HG03558 (cell line): ENCODE measurements around the gene TADA1.

ENCODE experiments used
- ATAC-seq: cut with Tn5 transposase; IDR thresholded peaks from one replicate; pipeline ENCODE4 v1.9.1; 2021; ENCODE audit warnings: moderate number of reproducible peaks; ENCODE audit not compliant: unreplicated experiment; ENCODE audit errors: extremely low read depth

TADA1 gene, protein sequence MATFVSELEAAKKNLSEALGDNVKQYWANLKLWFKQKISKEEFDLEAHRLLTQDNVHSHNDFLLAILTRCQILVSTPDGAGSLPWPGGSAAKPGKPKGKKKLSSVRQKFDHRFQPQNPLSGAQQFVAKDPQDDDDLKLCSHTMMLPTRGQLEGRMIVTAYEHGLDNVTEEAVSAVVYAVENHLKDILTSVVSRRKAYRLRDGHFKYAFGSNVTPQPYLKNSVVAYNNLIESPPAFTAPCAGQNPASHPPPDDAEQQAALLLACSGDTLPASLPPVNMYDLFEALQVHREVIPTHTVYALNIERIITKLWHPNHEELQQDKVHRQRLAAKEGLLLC

DNA sequence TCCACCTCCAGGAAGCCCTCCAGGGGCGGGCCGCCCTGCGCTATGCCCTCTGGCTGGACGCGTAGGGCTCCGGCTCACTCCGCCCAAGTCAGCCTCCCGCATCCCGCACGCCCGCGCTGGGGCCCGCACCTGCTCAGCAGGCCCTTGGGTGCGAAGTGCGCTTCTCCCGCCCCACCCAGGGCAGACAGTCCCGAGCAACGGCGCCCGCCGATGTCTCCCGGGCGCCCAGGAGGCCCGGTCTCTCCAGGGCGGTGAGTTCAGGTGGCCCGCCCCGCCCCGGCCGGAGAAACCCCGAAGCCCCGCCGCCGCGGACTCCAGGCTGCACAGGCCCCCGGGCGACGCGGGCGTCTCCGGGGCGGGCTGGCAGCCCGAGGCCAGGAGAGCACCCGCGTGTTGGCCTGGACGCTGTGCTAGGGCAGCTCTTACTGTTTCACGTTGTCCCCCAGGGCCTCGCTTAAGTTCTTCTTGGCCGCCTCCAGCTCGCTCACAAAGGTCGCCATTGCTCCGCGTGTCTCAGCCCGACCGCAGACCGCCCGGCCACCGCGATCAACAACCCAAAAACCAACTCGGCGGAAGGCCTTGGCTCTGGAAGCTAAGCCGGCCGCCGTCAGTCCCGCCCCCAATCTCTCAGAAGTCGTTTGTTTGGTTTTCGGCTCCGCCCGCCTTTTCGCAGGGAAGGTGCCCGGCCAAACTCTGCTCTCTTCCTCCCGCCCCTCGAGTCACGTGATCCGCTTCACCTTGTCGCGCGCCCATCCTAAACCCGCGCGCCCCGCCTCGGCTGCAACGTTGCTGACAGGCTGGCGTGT lies at the start of gene TADA1:
Gene TADA1 (minus strand): TSS at position 531 of the 806 bp plus-strand sequence. CDS start 31 bp downstream, at position 500.
- peak; percentile 83 for ATAC-seq

DNA sequence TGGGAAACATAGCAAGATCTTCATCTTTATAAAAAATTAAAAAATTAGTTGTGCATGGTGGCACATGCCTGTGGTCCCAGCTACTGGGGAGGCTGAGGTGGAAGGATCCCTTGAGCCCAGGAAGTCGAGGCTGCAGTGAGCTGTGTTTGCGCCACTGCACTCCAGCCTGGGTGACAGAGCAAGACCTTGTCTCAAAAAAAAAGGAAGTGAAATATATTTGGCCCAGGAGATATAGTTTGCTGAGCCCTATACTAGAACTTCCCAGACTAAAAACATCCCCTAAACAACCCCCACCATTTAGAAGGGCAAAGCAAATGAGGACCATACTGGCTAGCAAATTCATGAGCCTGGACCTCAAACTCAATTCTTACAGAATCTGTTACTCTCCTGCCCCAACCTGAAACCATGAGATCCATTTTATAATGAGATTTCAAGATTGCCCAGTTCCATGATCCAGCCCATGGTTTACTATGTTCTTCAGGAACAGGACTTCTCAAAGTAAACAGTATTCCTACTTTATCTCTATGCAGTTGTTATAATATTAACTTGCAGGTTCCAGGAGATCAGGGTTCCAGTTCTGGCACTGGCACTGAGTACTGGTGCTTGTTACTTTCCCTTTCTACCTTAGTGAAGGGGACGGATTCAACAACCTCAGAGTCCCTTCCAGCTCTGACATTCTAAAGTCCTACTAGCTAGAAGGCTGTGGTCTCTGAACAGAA lies 48.9 kb upstream of the TADA1 start:
- peak; percentile 72 for ATAC-seq

DNA sequence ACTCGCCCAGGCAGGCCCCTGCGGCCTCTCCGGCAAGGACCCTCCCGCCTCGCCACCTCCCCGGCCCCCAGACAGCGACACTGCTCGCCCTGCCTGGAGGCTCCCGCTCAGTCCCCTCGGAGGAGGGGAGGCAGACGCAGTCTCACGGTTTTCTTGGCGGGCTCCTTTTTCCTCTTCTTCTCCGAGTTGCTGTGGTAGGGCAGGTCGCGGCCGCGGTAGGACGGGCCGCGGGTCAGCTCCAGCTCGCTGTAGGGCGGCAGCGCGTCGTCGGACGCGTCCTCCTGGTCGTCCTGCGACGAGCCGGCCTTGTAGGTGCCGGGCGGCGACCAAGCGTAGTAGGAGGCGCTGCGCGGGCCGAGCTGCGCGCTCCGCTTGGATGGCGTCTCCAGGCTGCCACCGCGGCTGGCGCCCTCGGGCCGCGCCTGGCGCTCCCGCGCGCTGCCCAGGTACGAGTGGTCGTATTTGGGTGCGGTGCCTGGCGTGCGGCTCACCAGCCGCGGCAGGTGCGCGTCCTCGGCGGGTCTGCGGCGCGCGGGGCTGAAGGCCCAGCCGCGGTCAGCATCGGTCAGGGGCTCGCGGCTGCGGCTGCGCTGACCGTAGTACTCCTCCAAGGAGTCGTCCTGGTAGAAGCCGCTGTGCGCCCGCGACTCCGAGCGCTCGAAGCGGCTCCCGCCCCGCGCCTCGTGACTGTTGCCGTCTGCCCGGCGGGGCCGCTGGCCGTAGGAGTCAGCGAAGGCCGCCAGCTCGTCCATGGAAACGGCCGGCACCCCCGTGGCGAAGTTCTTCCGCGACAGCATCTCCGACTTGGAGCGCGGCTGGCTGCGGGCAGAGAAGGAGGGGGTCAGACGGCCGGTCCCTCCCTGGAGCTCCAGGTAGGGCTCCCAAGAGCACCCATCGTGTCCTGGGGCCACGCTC lies 44.8 kb upstream of the TADA1 start:
- no peak for ATAC-seq

DNA sequence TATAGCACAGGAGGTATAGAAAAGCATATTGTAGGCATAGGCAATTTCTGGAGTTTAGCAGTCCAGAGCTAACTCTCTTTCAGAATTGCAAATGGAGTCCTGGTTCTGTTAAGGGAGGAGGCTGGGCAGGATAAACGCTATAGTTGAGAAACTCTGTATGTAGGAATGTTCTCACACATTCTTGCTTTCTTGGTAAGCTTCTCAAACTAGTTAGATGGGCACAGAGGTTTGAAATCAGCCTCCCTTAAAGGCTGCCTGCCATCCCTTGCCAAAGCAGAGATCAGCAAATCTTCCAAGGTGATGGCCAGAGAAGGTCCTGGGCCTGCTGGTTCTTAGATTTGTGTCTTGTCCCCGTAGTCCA lies 42.9 kb upstream of the TADA1 start:
- ATAC-seq = no peak

DNA sequence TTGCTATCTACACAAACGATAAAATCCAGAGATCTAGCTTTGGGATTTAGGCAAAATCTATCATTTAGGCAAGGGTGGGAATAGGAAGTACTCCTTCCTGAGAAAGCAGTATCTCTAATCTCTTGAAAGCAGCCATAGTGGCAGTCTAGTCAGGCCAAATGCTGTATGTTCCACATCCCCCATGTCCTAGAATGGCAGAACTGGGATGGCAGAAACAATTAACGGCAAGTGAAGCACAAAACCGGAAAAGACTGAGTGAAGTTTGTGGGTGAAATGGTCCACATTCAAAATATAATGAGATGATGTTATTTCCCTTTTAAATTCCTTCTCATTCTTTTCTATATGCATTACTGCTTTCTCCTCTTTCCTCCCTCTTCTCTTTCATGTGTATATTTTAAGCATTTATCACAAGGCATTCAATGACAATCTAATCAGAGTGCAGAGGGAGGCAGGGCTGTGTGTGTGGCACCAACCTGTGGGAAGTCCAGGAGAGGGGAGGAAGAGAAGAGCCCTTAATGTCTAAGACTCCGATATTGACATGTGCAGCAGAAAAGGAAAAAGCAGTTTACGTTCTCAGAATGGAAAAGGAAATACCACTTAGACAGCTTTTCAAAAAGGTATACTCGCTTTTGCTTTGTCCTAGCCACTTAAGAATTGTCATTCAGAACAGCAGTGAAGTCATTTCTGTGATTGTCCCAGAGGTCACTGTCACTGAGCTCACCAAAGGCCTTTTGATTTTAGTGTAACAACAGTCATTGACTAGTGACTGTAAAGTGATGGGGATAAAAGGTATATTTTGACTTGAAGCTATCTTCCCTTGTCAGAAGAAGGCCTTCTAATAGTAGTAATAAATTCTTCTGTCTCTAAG lies 42.3 kb upstream of the TADA1 start:
- no peak for ATAC-seq

DNA sequence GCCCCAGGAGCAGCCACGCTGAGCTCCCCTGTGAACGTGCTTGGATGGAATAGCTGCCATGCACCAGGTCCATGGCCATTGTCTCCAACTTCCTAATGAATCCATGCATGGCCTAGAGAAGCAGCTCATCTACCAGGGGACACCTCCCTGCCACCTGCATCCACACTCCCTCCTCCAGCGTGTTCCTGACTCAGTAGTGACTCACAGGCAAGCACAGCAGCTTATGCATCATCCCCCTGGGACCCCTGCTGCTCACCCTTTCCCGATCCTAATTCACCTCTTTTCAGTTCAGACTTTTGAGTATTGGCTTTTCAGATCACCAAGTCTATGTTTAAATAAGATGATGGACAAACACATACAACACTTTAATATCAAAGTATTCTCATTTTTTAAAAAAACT lies 39.9 kb upstream of the TADA1 start:
- ATAC-seq = no peak

DNA sequence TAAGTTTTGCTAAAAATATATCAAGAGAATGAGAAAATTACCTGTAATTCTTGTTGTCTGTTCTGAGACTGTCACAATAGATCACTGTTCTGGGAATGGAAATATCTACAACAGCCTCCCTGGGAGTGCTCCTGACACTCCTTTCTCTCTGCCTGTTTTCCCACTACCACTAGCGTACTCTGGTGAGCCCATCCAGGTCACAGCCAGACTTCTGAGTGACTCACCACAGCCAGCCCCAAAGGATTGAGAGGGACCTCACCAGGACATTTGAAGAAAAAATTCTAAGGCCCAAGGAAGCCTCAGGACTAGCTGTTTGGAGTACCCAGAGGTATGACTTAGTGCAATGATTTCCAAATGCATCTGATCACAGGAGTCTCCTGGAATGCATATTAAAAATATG lies 39.0 kb upstream of the TADA1 start:
- ATAC-seq = no peak

DNA sequence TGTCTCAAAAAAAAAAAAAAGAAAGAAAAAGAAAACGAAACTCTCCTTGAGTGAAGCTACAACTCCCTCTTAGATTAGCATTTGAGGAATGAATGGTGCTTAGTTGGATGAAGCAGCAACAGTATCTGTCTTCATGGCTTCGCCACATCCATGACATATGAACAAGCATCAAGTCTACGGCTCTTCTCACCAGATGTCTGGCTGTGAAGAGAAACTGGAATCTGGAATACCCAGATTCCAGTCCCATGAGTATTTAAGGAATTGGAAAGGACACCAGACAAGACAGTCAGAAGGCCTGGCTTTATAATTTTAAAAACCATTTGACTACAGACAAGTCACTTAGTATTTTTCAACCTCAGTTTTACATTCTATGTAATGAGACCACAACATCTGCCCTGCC lies 38.0 kb upstream of the TADA1 start:
- no peak for ATAC-seq

DNA sequence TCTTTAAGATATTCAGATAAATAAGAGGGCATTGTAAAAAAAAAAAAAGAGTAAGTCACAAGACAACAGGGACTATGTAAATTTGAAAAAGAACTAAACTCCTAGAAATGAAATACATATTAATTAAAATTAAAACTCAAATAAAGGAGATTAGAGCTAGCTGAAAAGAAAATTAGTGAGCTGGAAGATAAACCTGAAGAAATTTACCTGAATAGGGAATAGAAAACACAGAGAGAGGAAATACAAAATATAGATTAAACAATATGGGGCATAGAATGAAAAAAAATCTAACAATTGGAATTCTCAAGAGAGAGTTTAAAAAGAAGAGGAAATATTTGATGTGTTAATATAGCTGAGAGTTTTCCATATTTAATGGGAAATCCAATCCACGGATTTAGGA lies 35.6 kb upstream of the TADA1 start:
- no peak for ATAC-seq

DNA sequence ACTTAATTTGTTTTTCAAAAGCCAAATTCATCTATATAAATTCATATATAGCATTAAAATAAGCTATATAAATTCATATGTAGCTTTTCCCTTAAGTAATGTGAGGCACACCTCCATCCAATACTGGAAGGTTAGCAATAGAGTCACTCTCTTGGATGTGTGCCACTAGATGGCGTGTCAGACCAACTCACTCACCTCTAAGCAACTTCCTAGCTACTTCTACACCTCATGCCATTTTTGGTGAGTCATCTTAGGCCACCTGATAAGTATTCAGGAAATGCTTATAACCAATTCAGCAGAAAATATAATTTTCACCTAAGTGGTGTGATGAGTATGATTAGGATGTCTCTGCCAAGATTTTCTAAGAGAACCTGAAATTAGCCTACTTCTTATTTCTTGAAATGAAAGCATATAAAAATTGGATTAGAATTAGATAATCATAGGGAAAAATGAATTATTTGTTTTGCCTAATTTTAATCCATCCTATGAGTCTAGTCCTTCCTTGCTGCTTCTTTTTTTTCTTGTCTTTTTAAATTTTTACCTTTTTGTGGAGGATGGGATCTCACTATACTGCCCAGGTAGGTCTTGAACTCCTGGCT lies 34.4 kb upstream of the TADA1 start:
- peak; percentile 86 for ATAC-seq

DNA sequence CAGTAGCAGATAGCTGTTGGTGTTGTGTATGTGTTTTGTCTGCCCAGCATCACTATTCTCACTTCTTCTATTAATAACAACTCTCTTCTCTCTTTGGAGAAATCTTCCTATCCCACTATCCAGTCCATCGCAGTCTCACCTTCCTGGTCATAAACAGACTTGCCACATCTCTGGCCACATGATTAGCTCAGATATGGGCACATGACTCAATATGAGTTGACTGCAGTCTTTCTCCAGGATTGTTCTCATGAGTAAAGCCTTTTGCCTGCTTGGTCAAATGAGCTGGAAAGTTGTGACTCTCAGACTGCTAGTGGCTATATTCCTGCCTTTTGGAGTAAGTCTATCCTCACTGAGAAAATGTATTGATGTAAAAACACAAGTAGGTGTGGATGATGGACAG lies 32.9 kb upstream of the TADA1 start:
- no peak for ATAC-seq

DNA sequence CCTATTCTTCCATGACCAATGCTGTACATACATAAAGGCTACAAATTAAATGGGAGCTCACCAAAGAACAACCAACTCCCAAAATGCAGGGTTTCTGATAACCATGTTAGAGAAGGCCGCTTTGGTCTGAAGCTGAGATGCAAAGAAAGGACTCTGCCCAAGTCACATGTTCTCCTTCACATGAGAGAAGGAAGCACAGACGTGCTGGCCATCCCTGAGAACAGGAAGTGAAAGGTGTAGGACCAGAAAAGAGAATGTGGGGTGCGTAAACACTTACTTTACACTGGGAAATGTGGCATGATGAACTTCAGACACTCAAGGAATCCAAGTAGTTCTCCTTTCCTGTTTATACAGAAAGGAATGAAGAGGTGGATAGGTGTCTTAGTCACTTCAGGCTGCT lies 31.7 kb upstream of the TADA1 start:
- ATAC-seq = no peak

DNA sequence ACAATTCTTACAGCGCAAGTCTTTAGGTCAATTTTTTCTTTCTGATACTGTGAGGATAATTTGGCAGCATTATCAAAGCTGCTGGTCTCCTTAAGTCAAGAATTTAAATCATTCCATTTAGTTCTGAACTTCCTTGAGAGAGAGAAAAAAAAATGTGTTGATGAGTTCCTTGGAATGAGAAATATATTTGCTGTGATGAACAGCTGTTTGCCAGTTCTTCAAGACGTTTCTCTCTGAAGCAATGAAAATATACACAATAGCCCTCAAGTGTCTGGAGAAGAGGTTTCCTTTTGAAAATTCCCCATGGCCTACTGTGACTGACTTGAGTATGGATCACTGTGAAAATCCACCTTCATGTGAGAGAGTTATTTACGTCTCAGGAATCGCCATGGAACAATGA lies 31.0 kb upstream of the TADA1 start:
- no peak for ATAC-seq

DNA sequence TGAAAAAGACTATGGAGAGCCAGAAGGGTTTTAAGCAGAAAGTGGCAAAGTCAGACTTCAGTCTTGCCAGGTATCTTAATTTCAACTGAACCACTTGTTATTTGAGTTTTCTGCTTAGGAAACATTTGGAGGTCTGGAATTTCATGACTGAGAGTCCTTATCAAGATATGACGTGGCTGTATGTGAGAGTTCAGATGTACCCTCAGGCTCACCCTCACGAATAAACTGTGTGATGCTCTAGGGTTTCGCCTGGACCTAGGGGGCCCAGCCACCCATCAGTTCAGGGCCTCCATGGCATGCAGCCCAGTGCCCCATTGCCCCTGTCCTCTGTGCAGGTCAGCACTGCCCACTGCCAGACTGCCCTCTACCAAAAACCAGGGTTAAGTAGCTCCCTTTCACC lies 30.6 kb upstream of the TADA1 start:
- no peak for ATAC-seq

DNA sequence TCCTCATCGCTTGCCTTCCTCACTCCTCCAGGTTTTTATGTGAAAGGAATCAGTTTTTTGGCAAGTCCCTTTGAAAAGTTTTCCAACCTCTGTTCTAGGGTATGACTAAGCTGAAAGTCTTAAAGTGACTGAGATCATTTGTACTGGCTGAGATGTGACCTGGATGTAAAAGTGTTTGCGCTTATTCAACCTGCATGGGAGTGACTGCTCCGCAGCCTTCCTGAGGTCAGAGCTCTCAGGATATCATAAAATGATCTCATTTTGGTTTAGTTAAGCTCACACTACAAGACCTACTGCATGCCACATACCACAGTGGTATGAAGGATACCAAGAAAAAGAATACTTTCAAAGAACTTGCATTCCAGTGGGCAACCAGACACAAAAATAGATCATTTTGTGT lies 29.8 kb upstream of the TADA1 start:
- no peak for ATAC-seq

DNA sequence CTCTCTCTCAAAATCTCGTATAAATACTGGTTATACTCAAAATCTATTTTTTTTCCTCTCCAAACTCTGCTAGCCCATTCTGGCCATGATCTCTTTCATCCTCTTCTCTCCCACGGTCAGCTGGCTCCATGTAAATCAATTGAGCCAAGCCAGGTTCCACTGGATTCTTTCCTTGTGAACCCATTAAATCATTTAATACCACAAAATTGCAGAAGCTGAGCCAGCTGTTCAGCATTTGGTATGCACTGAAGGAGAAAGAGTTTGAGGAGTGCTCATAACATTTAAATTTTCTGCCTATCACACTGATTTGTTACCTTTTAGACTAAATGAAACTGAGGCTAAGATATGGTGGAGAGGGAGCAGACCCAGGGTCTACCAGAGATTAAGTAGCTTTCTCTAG lies 29.1 kb upstream of the TADA1 start:
- ATAC-seq = no peak

DNA sequence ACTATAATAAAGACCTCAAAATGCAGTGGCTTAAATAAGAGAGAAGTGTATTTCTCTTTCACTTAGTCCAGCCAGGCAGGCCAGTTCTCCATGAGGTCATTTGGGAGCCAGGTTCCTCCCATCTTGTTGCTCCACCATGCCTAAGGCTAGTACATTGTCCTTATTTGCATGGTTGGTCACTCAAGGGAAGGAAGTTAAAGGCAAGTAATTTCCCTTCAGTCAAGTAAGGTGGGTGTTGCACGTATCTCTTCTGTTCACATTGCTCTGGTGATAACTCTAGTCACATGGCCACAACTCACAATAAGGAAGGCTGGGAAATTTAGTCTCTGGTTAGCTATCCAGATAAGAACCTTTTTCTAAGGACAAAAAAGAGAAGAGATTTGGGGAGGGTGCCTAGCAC lies 27.2 kb upstream of the TADA1 start:
- ATAC-seq = no peak

DNA sequence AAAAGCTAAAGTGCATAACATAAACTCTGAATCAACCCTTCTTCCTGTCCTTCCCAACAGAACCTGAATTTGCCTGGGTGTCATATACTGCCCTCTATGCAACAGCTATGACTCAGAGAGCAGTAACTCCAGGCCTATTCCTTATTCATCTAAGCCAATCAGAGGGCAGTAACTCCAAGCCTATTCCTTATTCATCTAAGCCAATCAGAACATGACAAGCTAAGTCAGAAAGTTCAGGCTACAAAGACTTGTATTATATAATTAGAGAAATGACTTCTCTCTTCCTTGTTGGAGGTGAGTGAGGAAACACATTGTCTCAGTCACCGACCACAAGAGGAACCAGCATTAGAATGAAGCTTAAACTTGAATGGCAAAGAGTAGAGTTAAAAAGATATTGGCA lies 26.2 kb upstream of the TADA1 start:
- ATAC-seq = no peak

DNA sequence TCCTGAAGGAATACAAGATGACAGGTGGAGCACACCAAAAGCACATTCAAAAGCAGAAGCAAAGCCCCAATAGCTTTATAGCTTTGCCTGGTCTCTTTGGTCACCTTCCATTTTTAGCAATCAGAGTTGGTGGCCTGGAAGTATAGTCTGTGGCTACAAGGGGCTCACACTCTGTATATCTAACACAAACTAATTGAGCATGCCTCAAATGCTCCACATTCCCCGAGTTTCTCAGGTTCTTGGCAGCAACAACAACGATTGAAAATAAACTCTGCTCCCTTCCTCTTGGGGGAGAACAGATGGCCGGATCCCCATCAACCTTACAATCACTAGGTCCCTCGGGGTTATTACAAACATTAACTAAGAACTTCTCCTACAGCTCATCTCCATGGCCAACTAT lies 24.9 kb upstream of the TADA1 start:
- ATAC-seq = no peak
